Neural progenitor cell (in vitro differentiated cells): ENCODE results near the gene FHOD3.

Experiments used
- CTCF ChIP-seq: fragments of 200-600 bp; sonication (generic); IDR thresholded peaks from 2 replicates; pipeline ENCODE4 v1.5.1; 2017; ENCODE audit warnings: antibody characterized with exemption, mild to moderate bottlenecking
- EZH2 ChIP-seq: fragments of 200-600 bp; sonication (generic); IDR thresholded peaks from 2 replicates; pipeline ENCODE4 v1.6.1; 2017; ENCODE audit warnings: antibody characterized with exemption, mild to moderate bottlenecking, moderate library complexity
- EZH2phosphoT487 ChIP-seq: fragments of 200-600 bp; sonication (generic); IDR thresholded peaks from 2 replicates; pipeline ENCODE4 v1.6.1; 2017; ENCODE audit warnings: antibody characterized with exemption

GRCh38 chr18:36509646-36510197, 212.2 kb downstream of the FHOD3 start:
- TF ChIP-seq CTCF = no peak
- TF ChIP-seq EZH2 = no peak
- no peak for TF ChIP-seq EZH2phosphoT487
